Gastroesophageal sphincter (tissue), 4 donors: ENCODE data around the gene PODNL1. TPM values are rescaled to one million over a fixed set of nuclear protein-coding genes. Genes with fewer than 3 reads are reported as not detected.
"Not testable (repeated sequence)": the region's sequence is repeated elsewhere in the genome, so short reads cannot be mapped to it uniquely, and the experiment has no call there.

Source experiments
- ATAC-seq: fragments of 150-250 bp; one replicate; pipeline ENCODE4 v1.9.1; 2016; ENCODE audit warnings: mild to moderate bottlenecking, moderate library complexity
- H3K27ac ChIP-seq, 4 donors: fragments of 200-600 bp; sonication (generic) in 3 of 4; 1 replicate in 3 of 4; 2 replicates in 1 of 4; pipeline ENCODE4 v1.5.1; 2016 to 2019
- H3K27me3 ChIP-seq: fragments of 200-600 bp; sonication (generic); one replicate; pipeline ENCODE4 v1.5.1; 2019
- H3K36me3 ChIP-seq, 2 donors: fragments of 200-600 bp; sonication (generic); one replicate each; pipeline ENCODE4 v1.5.1; 2019; ENCODE audit warnings: control low read depth in 1 of 2
- H3K4me1 ChIP-seq, 3 donors: fragments of 200-600 bp; sonication (generic); 1 replicate in 2 of 3; 2 replicates in 1 of 3; pipeline ENCODE4 v1.5.1; 2016 to 2019; ENCODE audit warnings: control low read depth in 2 of 3
- H3K4me3 ChIP-seq, 2 donors: fragments of 200-600 bp; sonication (generic); one replicate each; pipeline ENCODE4 v1.5.1; 2019; ENCODE audit warnings: mild to moderate bottlenecking in 1 of 2, moderate library complexity in 1 of 2
- H3K9me3 ChIP-seq, 3 donors: fragments of 200-600 bp; sonication (generic); one replicate each; pipeline ENCODE4 v1.5.1; 2017 to 2019; ENCODE audit warnings: control low read depth in 2 of 3
- EP300 ChIP-seq: sonication (generic); formaldehyde crosslinking; IDR thresholded peaks from one replicate; pipeline ENCODE4 v1.6.1; 2017; ENCODE audit warnings: antibody characterized with exemption, mild to moderate bottlenecking
- POLR2A ChIP-seq, 2 donors: fragments of 450-650 bp; IDR thresholded peaks; one replicate each; pipeline ENCODE4 v1.6.1; 2017; ENCODE audit warnings: antibody characterized with exemption in 2 of 2, mild to moderate bottlenecking in 2 of 2, moderate library complexity in 1 of 2
- POLR2AphosphoS5 ChIP-seq: sonication (generic); formaldehyde crosslinking; IDR thresholded peaks from one replicate; pipeline ENCODE4 v1.6.1; 2017; ENCODE audit warnings: antibody characterized with exemption
- WGBS, 2 donors: methylation state at CpG; one replicate each; pipeline ENCODE4 v1.1.5; 2018; ENCODE audit warnings: low coverage in 1 of 2; 5-methylcytosine and 5-hydroxymethylcytosine counted together
- total RNA-seq, 4 donors: library from RNA; depleted of rRNA; stranded (reverse); fragments of >200 nt; gene quantifications; one replicate each; pipeline ENCODE4 v1.1.0, GENCODE V29; 2016
- TF ChIP-seq, protein P1 (sequence below), 4 experiments: fragments of 200-600 bp in 2 of 4; fragments of 450-650 bp in 2 of 4; sonication (generic) in 1 of 4; IDR thresholded peaks; one replicate each; pipeline ENCODE4 v1.5.1; 2017 to 2019; ENCODE audit warnings: antibody characterized with exemption in 4 of 4, mild to moderate bottlenecking in 2 of 4, moderate library complexity in 2 of 4

PODNL1 gene
- total RNA-seq, 4 donors from 2014 or later: 0.62 to 0.67 TPM; not detected in 2

DNA sequence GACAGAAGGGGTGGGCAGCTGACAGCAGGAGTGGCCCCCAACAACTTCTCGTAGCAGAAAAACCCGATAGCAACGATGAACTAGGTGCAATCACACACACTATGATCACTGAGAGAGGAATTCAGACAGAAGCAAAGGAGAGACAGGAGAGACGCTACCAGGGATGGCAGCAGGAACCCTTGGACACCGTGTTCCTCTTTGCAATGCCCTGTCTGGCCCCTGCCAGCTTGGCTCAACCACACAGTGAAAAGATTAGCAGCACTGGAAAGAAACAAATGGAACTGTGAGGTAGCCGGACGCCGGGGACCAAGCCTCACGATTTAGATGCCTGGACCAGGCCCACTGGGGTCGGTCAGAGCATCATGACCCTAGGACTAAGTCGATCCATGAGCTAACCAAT lies 37.7 kb upstream of the PODNL1 start:
- 68 to 85% methylated on average over 5 to 11 of the region's 11 CpGs for WGBS, 2 donors

DNA sequence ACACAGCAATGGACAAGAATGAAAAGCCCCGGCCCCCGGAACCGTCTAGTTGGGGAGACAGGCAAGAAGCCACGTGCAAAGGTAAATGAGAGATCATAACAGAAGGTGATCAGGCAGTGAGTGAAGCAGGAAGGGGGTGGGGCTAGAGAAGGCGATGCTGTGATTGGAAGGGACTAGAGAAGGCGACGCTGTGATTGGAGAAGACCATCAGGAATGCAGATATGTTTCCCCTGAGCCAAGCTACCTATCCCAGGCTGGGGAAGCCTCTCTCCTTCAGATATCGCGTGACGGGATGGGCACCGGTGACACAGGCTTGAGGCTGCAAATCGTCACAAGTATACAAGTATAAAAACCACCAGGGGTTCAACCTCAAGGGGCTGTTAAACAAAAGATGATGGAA lies 35.9 kb upstream of the PODNL1 start:
- peaks cover 0 to 71% of the 10 kb centered on the region in 2 donors for H3K36me3 ChIP-seq
- H3K27me3 ChIP-seq: no peaks in the 10 kb centered on the region
- H3K4me1 ChIP-seq: peaks cover 0 to 13% (median 10%) of the 10 kb centered on the region in 3 donors
- 47 to 50% methylated on average over 11 to 12 of the region's 12 CpGs for WGBS, 2 donors
- no peak overlapping the region for H3K4me3 ChIP-seq
- TF ChIP-seq, protein P1, sequence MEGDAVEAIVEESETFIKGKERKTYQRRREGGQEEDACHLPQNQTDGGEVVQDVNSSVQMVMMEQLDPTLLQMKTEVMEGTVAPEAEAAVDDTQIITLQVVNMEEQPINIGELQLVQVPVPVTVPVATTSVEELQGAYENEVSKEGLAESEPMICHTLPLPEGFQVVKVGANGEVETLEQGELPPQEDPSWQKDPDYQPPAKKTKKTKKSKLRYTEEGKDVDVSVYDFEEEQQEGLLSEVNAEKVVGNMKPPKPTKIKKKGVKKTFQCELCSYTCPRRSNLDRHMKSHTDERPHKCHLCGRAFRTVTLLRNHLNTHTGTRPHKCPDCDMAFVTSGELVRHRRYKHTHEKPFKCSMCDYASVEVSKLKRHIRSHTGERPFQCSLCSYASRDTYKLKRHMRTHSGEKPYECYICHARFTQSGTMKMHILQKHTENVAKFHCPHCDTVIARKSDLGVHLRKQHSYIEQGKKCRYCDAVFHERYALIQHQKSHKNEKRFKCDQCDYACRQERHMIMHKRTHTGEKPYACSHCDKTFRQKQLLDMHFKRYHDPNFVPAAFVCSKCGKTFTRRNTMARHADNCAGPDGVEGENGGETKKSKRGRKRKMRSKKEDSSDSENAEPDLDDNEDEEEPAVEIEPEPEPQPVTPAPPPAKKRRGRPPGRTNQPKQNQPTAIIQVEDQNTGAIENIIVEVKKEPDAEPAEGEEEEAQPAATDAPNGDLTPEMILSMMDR (IDR thresholded peaks at IDR 0.05): no peak
- TF ChIP-seq POLR2AphosphoS5 (no peak), EP300 (no peak), POLR2A (IDR thresholded peaks at IDR 0.05) (no peak)
- no peak for ATAC-seq
- no peaks in the 10 kb centered on the region for H3K9me3 ChIP-seq
- no peak overlapping the region for H3K27ac ChIP-seq

More for the DNA sequence above, 37.7 kb upstream of the PODNL1 start:
- no peaks in the 10 kb centered on the region for H3K9me3 ChIP-seq
- peaks cover 0 to 23% (median 16%) of the 10 kb centered on the region in 3 donors for H3K4me1 ChIP-seq
- no peak overlapping the region for H3K27ac ChIP-seq
- H3K4me3 ChIP-seq: no peak overlapping the region
- peaks cover 0 to 62% of the 10 kb centered on the region in 2 donors for H3K36me3 ChIP-seq
- no peak for TF ChIP-seq POLR2A (IDR thresholded peaks at IDR 0.05)
- TF ChIP-seq EP300: no peak
- TF ChIP-seq, protein P1 (IDR thresholded peaks at IDR 0.05): no peak
- no peak for TF ChIP-seq POLR2AphosphoS5
- no peaks in the 10 kb centered on the region for H3K27me3 ChIP-seq
- ATAC-seq: no peak

DNA sequence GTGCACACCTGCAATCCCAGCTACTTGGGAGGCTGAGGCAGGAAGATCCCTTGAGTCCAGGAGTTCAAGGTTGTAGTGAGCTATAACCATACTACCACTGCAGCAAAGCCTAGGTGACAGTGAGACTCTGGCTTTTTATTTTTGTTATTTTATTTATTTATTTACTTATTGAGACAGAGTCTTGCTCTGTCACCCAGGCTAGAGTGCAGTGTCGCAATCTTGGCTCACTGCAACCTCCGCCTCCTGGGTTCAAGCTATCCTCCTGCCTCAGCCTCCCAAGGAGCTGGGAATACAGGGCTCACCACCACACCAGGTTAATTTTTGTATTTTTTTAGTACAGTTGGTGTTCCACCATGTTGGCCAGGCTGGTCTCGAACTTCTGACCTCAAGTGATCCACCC lies 35.3 kb upstream of the PODNL1 start:
- not testable (repeated sequence) for H3K4me1 ChIP-seq, H3K4me3 ChIP-seq, H3K9me3 ChIP-seq, H3K27ac ChIP-seq, H3K27me3 ChIP-seq, ATAC-seq
- H3K36me3 ChIP-seq: peaks cover 0 to 77% of the 10 kb centered on the region in 2 donors
- WGBS, 2 donors: 100% methylated on average over 1 to 2 of the region's 3 CpGs

DNA sequence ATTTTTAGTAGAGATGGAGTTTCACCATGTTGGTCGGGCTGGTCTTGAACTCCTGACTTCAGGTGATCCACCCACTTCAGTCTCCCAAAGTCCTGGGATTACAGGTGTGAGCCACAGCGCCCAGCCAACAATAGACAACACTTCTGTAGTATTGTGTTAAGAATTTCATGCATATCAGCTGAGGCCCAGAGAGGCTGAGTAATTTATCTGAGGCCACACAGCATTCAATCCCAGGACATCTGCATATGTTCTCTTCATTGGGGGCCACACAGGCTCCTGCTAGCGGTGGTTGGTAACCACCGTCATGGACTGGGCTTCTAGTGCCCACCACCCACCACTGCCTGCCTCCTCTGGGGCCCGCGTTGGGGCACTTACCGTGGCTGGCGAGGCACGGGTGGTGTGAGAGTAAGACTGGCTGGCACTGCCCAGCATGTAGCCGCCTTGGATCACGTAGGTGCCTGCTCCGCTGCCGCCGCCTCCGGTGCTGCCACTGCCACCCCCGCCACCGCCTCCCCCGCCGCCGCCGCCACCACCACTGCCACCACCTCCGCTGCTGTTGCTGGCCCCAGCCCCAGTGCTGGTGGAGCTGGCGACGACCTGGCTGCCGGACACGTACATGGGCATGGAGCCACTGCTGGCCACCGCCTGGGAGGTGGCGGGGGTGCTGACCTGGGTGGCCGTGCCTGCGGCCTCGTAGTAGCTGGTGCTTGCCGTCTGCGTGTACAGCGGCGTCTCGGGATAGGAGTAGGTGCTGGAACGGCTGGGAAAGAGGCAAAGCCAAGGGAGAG lies 34.3 kb upstream of the PODNL1 start:
- Histone ChIP-seq H3K27ac (no peak overlapping the region), H3K27me3 (no peaks in the 10 kb centered on the region), H3K36me3 (peaks cover 0 to 86% of the 10 kb centered on the region in 2 donors), H3K4me1 (no peaks in the 10 kb centered on the region), H3K9me3 (no peaks in the 10 kb centered on the region), H3K4me3 (no peak overlapping the region)
- 100% methylated on average over 1 of the region's 37 CpGs; no CpG with 5 or more reads in 1 of the 2 donors for WGBS, 2 donors
- ATAC-seq: no peak
- TF ChIP-seq EP300 (no peak), POLR2A (IDR thresholded peaks at IDR 0.05) (no peak), POLR2AphosphoS5 (no peak)
- TF ChIP-seq, protein P1 (IDR thresholded peaks at IDR 0.05): no peak

DNA sequence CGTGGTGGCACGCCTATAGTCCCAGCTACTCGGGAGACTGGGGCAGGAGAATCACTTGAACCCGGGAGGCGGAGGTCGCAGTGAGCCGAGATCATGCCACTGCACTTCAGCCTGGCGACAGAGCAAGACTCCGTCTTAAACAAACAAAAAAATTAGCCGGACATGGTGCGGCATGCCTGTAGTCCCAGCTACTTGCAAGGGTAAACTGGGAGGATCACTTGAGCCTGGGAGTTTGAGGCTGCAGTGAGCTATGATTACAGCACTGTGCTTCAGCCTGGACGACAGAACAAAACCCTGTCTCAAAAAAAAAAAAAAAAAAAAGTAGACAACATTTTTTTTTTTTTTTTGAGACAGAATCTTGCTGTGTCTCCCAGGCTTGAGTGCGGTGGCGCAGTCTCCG lies 33.7 kb upstream of the PODNL1 start:
- ATAC-seq, H3K27ac ChIP-seq, H3K27me3 ChIP-seq, H3K4me3 ChIP-seq, H3K9me3 ChIP-seq, H3K4me1 ChIP-seq: not testable (repeated sequence)
- WGBS, 2 donors: 70 to 91% methylated on average over 2 to 13 of the region's 15 CpGs
- H3K36me3 ChIP-seq: peaks cover 0 to 93% of the 10 kb centered on the region in 2 donors

DNA sequence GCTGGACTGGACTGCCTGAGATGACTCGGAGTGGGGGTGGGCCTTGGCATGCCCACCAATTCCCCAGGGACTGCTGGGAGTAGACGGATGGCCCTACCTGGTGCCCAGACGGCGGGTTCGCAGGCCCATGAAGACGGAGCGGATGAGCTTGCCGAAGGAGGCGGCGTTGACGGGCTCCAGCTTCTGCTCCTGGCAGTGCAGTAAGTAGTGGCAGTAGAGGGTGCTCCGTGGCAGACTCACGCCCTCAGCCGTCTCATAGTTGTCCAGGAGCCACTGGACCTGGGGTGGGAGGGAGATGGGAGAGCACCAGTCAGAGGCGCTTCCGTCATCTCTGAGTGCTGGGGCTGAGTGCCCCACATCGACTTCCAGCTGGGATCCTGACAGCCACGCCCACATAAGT lies 31.7 kb upstream of the PODNL1 start:
- TF ChIP-seq EP300 (no peak), POLR2A (IDR thresholded peaks at IDR 0.05) (no peak), POLR2AphosphoS5 (no peak)
- TF ChIP-seq, protein P1 (IDR thresholded peaks at IDR 0.05): no peak
- no peak for ATAC-seq
- Histone ChIP-seq H3K4me3 (no peak overlapping the region), H3K27me3 (no peaks in the 10 kb centered on the region), H3K9me3 (no peaks in the 10 kb centered on the region), H3K4me1 (no peaks in the 10 kb centered on the region), H3K27ac (no peak overlapping the region), H3K36me3 (peaks cover 0 to 98% of the 10 kb centered on the region in 2 donors)
- WGBS, 2 donors: 40 to 100% methylated on average over 1 of the region's 18 CpGs
